HEK293 (cell line): Measurements from ENCODE around the gene ARIH1.

Experiments
- CTCF ChIA-PET: fragments of 350-600 bp; formaldehyde crosslinking; extraction: SDS; loops from one replicate; lab custom pipeline; 2021; ENCODE audit warnings: antibody characterized with exemption; lab: Yijun Ruan, JAX
- POLR2A ChIA-PET: fragments of 300-600 bp; formaldehyde crosslinking; extraction: SDS; loops from one replicate; lab custom pipeline; 2020; ENCODE audit warnings: antibody characterized with exemption, inconsistent platforms; lab: Yijun Ruan, JAX
- H3K27ac ChIP-seq: fragments of 200-500 bp; sonication (Bioruptor generic); 2 replicates; pipeline ENCODE4 v1.5.1; 2014; ENCODE audit warnings: low read depth, low read length, control low read depth, inconsistent platforms; ENCODE audit errors: extremely low read depth
- H3K36me3 ChIP-seq, 2 experiments: fragments of 200-500 bp in 1 of 2; sonication (Bioruptor generic) in 1 of 2; 1 replicate in 1 of 2; 2 replicates in 1 of 2; pipeline ENCODE4 v1.5.1; 2014 to 2017; ENCODE audit warnings: inconsistent platforms in 2 of 2, low read length in 2 of 2; ENCODE audit not compliant: control insufficient read depth in 2 of 2, insufficient read depth in 1 of 2
- H3K4me1 ChIP-seq: fragments of 200-500 bp; sonication (Bioruptor generic); 2 replicates; pipeline ENCODE4 v1.5.1; 2014; ENCODE audit warnings: mild to moderate bottlenecking, low read length, inconsistent platforms; ENCODE audit not compliant: control insufficient read depth, insufficient read depth
- H3K4me3 ChIP-seq: 2 replicates; pipeline ENCODE4 v1.5.1; 2011; ENCODE audit warnings: low read depth, mild to moderate bottlenecking, control low read depth, low read length, moderate library complexity
- H3K9me3 ChIP-seq: fragments of 200-500 bp; sonication (Bioruptor generic); 2 replicates; pipeline ENCODE4 v1.5.1; 2014; ENCODE audit warnings: low read depth, low read length, inconsistent platforms; ENCODE audit not compliant: control insufficient read depth, insufficient read depth
- GLI2 ChIP-seq: fragments of 450-650 bp; formaldehyde crosslinking; IDR thresholded peaks from 2 replicates; pipeline ENCODE4; 2017; ENCODE audit warnings: missing biosample characterization, missing genetic modification characterization, low read depth, borderline replicate concordance
- MYNN ChIP-seq: fragments of 450-650 bp; formaldehyde crosslinking; IDR thresholded peaks from 2 replicates; pipeline ENCODE4 v1.5.1; 2016; ENCODE audit warnings: missing biosample characterization, missing genetic modification characterization, borderline replicate concordance
- MZF1 ChIP-seq: fragments of 450-650 bp; formaldehyde crosslinking; IDR thresholded peaks from 2 replicates; pipeline ENCODE4 v1.5.1; 2017; ENCODE audit warnings: missing biosample characterization, missing genetic modification characterization, borderline replicate concordance
- PRDM6 ChIP-seq: fragments of 450-650 bp; formaldehyde crosslinking; IDR thresholded peaks from 2 replicates; pipeline ENCODE4 v1.5.1; 2017; ENCODE audit warnings: missing biosample characterization, missing genetic modification characterization
- TRIM28 ChIP-seq: IDR thresholded peaks from 2 replicates; pipeline ENCODE4 v1.6.1; 2011; ENCODE audit warnings: low read length, control low read depth, borderline replicate concordance
- WT1 ChIP-seq: fragments of 450-650 bp; formaldehyde crosslinking; IDR thresholded peaks from 2 replicates; pipeline ENCODE4 v1.5.1; 2016; ENCODE audit warnings: missing biosample characterization, missing genetic modification characterization
- ZBTB21 ChIP-seq: fragments of 450-650 bp; formaldehyde crosslinking; IDR thresholded peaks from 2 replicates; pipeline ENCODE4 v1.5.1; 2017; ENCODE audit warnings: missing biosample characterization, missing genetic modification characterization
- ZBTB44 ChIP-seq: fragments of 450-650 bp; IDR thresholded peaks from 2 replicates; pipeline ENCODE4 v1.5.1; 2018; ENCODE audit warnings: missing biosample characterization, mild to moderate bottlenecking, missing genetic modification characterization
- ZBTB48 ChIP-seq: fragments of 450-650 bp; formaldehyde crosslinking; IDR thresholded peaks from 2 replicates; pipeline ENCODE4 v1.5.1; 2016; ENCODE audit warnings: missing biosample characterization, missing genetic modification characterization
- ZFP3 ChIP-seq: fragments of 450-650 bp; formaldehyde crosslinking; IDR thresholded peaks from 2 replicates; pipeline ENCODE4 v1.5.1; 2016; ENCODE audit warnings: low read depth, missing biosample characterization, missing genetic modification characterization
- ZFP69B ChIP-seq: fragments of 450-650 bp; formaldehyde crosslinking; IDR thresholded peaks from 2 replicates; pipeline ENCODE4 v1.5.1; 2016; ENCODE audit warnings: missing biosample characterization, missing genetic modification characterization
- ZIC2 ChIP-seq: fragments of 450-650 bp; formaldehyde crosslinking; IDR thresholded peaks from 2 replicates; pipeline ENCODE4 v1.5.1; 2016; ENCODE audit warnings: missing biosample characterization, missing genetic modification characterization
- ZNF155 ChIP-seq: fragments of 450-650 bp; formaldehyde crosslinking; IDR thresholded peaks from 2 replicates; pipeline ENCODE4 v1.5.1; 2016; ENCODE audit warnings: missing biosample characterization, missing genetic modification characterization
- ZNF2 ChIP-seq: fragments of 450-650 bp; formaldehyde crosslinking; IDR thresholded peaks from 2 replicates; pipeline ENCODE4 v1.5.1; 2016; ENCODE audit warnings: missing biosample characterization, missing genetic modification characterization
- ZNF292 ChIP-seq: fragments of 450-650 bp; formaldehyde crosslinking; IDR thresholded peaks from 2 replicates; pipeline ENCODE4 v1.5.1; 2016; ENCODE audit warnings: low read depth, missing biosample characterization, missing genetic modification characterization, borderline replicate concordance
- ZNF341 ChIP-seq: fragments of 450-650 bp; formaldehyde crosslinking; IDR thresholded peaks from 2 replicates; pipeline ENCODE4; 2016; ENCODE audit warnings: low read depth, missing biosample characterization, missing genetic modification characterization
- ZNF416 ChIP-seq: fragments of 450-650 bp; formaldehyde crosslinking; IDR thresholded peaks from 2 replicates; pipeline ENCODE4 v1.5.1; 2016; ENCODE audit warnings: missing biosample characterization, missing genetic modification characterization
- ZNF596 ChIP-seq: fragments of 450-650 bp; IDR thresholded peaks from 2 replicates; pipeline ENCODE4 v1.5.0; 2018; ENCODE audit warnings: missing biosample characterization, mild to moderate bottlenecking, missing genetic modification characterization, moderate library complexity
- ZNF610 ChIP-seq: fragments of 450-650 bp; formaldehyde crosslinking; IDR thresholded peaks from 2 replicates; pipeline ENCODE4 v1.5.1; 2016; ENCODE audit warnings: missing biosample characterization, missing genetic modification characterization, borderline replicate concordance
- ZNF639 ChIP-seq: fragments of 450-650 bp; formaldehyde crosslinking; IDR thresholded peaks from 2 replicates; pipeline ENCODE4 v1.5.1; 2016; ENCODE audit warnings: missing biosample characterization, missing genetic modification characterization
- ZNF660 ChIP-seq: fragments of 450-650 bp; IDR thresholded peaks from 2 replicates; pipeline ENCODE4 v1.5.1; 2018; ENCODE audit warnings: missing biosample characterization, mild to moderate bottlenecking, missing genetic modification characterization
- ZNF670 ChIP-seq: fragments of 450-650 bp; formaldehyde crosslinking; IDR thresholded peaks from 2 replicates; pipeline ENCODE4 v1.5.1; 2016; ENCODE audit warnings: missing biosample characterization, missing genetic modification characterization, low read depth
- ZNF792 ChIP-seq: fragments of 450-650 bp; formaldehyde crosslinking; IDR thresholded peaks from 2 replicates; pipeline ENCODE4 v1.5.1; 2016; ENCODE audit warnings: missing biosample characterization, missing genetic modification characterization
- ZNF830 ChIP-seq: fragments of 450-650 bp; IDR thresholded peaks from 2 replicates; pipeline ENCODE4 v1.5.0; 2018; ENCODE audit warnings: missing biosample characterization, missing genetic modification characterization, low read depth, mild to moderate bottlenecking, moderate library complexity
- TF ChIP-seq, protein P1 (sequence below): fragments of 450-650 bp; formaldehyde crosslinking; IDR thresholded peaks from 2 replicates; pipeline ENCODE4 v1.5.1; 2017; ENCODE audit warnings: missing biosample characterization, missing genetic modification characterization
- TF ChIP-seq, protein P2 (sequence below): fragments of 450-650 bp; formaldehyde crosslinking; IDR thresholded peaks from 2 replicates; pipeline ENCODE4 v1.5.1; 2016; ENCODE audit warnings: missing biosample characterization, missing genetic modification characterization
- TF ChIP-seq, protein P3 (sequence below): fragments of 450-650 bp; IDR thresholded peaks from 2 replicates; pipeline ENCODE4 v1.5.1; 2018; ENCODE audit warnings: missing biosample characterization, missing genetic modification characterization

The ARIH1 gene

DNA sequence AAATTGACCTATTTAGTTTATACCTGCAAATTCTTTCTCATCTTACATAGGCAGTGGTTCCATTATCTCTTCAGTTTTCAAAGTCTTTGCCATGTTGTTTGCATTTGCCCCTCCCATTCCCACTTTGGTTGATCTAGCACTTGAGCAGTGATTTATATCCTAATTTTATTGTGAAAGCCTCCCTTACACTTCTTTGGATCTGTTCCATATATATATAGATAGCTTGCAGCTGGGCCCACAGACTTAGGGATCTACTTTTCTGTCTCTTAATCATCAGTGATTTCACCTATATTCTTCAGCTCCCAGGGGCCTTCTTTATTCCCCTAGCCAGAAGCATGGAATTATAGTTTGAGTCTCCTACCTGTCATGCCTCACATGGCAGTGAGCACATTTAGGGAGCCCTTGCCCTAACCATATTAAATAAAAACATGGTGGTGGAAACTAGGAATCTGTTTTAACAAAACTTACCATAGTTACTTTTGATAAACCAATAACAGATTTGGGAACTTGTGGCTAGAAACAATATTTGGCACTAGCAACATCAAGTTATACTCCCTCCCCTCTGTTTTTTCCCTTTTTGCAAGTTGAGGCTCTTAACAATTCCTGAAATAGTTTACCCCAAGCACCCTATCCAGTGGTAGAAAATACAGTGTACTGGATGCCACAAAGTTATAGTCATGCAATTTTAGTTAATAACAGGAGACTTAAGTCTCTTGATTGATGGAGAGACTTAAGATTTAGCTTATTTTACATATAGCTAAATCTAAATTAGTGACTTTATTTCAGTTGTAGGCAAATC, 41.7 kb downstream of the ARIH1 start:
- H3K9me3 ChIP-seq, result no peaks in the 10 kb centered on the region
- no peak overlapping the region for H3K27ac ChIP-seq
- H3K4me3 ChIP-seq, result no peak overlapping the region
- H3K36me3 ChIP-seq, result peaks cover 0 to 16% of the 10 kb centered on the region in 2 experiments; a peak in 2 of 3 replicates
- ChIA-PET CTCF (interaction anchor here (1.2 kb wide), 1 partner anchor 42 kb away, joined by 3 read pairs; no protein-coding TSS in a partner anchor), POLR2A (no interaction called here)
- peaks cover 22% of the 10 kb centered on the region for H3K4me1 ChIP-seq
- no peak for TF ChIP-seq ZNF610
- peak; percentile 98 for TF ChIP-seq WT1 (tag by site-specific recombination)
- TF ChIP-seq MYNN (tag by site-specific recombination), result no peak
- TF ChIP-seq ZFP3 (tag by site-specific recombination), result no peak
- peak; percentile 85 for TF ChIP-seq ZBTB48 (tag by site-specific recombination)
- TF ChIP-seq GLI2, result no peak
- TF ChIP-seq ZNF670 (tag by site-specific recombination), result no peak
- TF ChIP-seq ZNF830, result no peak
- no peak for TF ChIP-seq TRIM28
- TF ChIP-seq ZNF292 (tag by site-specific recombination), result no peak
- TF ChIP-seq MZF1 (tag by site-specific recombination), result peak; percentile 69
- peak; percentile 86 for TF ChIP-seq ZFP69B
- no peak for TF ChIP-seq ZNF2 (tag by site-specific recombination)
- TF ChIP-seq ZNF155, result no peak
- TF ChIP-seq ZIC2 (tag by site-specific recombination), result no peak
- TF ChIP-seq ZBTB44 (tag by site-specific recombination), result no peak
- no peak for TF ChIP-seq ZBTB21
- TF ChIP-seq ZNF660 (tag by site-specific recombination), result no peak
- TF ChIP-seq, protein P1, sequence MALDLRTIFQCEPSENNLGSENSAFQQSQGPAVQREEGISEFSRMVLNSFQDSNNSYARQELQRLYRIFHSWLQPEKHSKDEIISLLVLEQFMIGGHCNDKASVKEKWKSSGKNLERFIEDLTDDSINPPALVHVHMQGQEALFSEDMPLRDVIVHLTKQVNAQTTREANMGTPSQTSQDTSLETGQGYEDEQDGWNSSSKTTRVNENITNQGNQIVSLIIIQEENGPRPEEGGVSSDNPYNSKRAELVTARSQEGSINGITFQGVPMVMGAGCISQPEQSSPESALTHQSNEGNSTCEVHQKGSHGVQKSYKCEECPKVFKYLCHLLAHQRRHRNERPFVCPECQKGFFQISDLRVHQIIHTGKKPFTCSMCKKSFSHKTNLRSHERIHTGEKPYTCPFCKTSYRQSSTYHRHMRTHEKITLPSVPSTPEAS (tag by site-specific recombination), result no peak
- no peak for TF ChIP-seq ZNF792 (tag by site-specific recombination)
- TF ChIP-seq, protein P2, sequence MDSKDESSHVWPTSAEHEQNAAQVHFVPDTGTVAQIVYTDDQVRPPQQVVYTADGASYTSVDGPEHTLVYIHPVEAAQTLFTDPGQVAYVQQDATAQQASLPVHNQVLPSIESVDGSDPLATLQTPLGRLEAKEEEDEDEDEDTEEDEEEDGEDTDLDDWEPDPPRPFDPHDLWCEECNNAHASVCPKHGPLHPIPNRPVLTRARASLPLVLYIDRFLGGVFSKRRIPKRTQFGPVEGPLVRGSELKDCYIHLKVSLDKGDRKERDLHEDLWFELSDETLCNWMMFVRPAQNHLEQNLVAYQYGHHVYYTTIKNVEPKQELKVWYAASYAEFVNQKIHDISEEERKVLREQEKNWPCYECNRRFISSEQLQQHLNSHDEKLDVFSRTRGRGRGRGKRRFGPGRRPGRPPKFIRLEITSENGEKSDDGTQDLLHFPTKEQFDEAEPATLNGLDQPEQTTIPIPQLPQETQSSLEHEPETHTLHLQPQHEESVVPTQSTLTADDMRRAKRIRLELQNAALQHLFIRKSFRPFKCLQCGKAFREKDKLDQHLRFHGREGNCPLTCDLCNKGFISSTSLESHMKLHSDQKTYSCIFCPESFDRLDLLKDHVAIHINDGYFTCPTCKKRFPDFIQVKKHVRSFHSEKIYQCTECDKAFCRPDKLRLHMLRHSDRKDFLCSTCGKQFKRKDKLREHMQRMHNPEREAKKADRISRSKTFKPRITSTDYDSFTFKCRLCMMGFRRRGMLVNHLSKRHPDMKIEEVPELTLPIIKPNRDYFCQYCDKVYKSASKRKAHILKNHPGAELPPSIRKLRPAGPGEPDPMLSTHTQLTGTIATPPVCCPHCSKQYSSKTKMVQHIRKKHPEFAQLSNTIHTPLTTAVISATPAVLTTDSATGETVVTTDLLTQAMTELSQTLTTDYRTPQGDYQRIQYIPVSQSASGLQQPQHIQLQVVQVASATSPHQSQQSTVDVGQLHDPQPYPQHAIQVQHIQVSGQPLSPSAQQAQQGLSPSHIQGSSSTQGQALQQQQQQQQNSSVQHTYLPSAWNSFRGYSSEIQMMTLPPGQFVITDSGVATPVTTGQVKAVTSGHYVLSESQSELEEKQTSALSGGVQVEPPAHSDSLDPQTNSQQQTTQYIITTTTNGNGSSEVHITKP (tag by site-specific recombination), result peak; percentile 36; the same call in 1 of the 2 replicates
- TF ChIP-seq, protein P3, sequence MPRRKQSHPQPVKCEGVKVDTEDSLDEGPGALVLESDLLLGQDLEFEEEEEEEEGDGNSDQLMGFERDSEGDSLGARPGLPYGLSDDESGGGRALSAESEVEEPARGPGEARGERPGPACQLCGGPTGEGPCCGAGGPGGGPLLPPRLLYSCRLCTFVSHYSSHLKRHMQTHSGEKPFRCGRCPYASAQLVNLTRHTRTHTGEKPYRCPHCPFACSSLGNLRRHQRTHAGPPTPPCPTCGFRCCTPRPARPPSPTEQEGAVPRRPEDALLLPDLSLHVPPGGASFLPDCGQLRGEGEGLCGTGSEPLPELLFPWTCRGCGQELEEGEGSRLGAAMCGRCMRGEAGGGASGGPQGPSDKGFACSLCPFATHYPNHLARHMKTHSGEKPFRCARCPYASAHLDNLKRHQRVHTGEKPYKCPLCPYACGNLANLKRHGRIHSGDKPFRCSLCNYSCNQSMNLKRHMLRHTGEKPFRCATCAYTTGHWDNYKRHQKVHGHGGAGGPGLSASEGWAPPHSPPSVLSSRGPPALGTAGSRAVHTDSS (tag by site-specific recombination), result no peak
- TF ChIP-seq PRDM6 (tag by site-specific recombination), result peak; percentile 49
- TF ChIP-seq ZNF596 (tag by site-specific recombination), result no peak
- TF ChIP-seq ZNF416 (tag by site-specific recombination), result no peak
- no peak for TF ChIP-seq ZNF639
- TF ChIP-seq ZNF341 (tag by site-specific recombination), result no peak
